HG02610 (cell line): ENCODE data around the gene MRGPRX4.

Experiments used
- ATAC-seq: cut with Tn5 transposase; IDR thresholded peaks from one replicate; pipeline ENCODE4 v1.9.1; 2021; ENCODE audit warnings: mild to moderate bottlenecking, moderate library complexity; ENCODE audit not compliant: unreplicated experiment

Gene MRGPRX4

GRCh38 chr11:18209058-18209457, 36.4 kb downstream of the MRGPRX4 start:
- no peak for ATAC-seq

- ATAC-seq: no peak
Measured at GRCh38 chr11:18221274-18221876, 48.7 kb downstream of the MRGPRX4 start.

GRCh38 chr11:18222814-18223421, 50.3 kb downstream of the MRGPRX4 start:
- no peak for ATAC-seq
